Stimulated activated CD8-positive, alpha-beta memory T cell treated with anti-CD3 and anti-CD28 coated beads, Interleukin-15, amount 100 ng/mL, for 4 hours (primary cell): ENCODE results near the gene PCSK2.

ENCODE experiments used
- DNase-seq, 2 donors: peaks; one replicate each; pipeline ENCODE4 v3.0.0-alpha.2; 2020; ENCODE audit warnings: low read depth in 2 of 2

The PCSK2 gene

DNA sequence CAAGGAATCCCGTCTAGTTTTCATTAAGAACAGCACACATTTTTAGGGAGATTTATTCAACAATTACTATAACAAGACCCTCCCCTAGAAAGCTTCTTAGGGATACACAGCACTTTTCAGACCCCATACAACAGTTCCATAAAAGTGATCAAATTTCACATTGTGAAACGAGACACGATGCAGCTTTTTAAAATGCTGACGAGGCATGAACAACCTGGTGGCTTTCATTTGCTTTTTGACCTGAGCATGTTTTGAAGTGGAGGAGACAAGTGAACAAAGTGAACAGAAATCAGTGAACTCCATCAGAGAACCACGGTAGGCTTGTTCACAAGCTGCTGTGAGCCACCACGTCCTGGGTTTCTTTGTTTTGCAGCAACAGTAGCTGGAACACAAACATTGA is 112.2 kb downstream of the PCSK2 start:
- no peak for DNase-seq

DNA sequence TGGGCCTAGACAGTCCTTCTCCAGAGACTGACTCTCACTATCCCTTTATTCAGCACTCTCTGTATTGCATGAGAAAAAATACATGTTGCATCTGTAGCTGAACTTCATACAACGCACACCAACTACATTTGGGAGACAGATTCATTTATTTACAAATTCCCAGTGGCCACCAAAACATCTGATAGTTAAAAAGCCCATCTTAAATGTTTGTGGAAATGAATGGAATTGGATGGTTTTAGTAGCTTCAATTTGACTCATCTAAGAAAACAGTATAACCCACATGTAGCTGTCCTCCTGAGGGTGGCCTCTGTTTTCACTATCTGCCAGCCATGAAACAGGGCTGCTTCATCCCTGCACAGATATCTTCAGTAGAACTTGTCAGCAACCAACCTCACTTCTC is 116.3 kb downstream of the PCSK2 start:
- DNase-seq = no peak

DNA sequence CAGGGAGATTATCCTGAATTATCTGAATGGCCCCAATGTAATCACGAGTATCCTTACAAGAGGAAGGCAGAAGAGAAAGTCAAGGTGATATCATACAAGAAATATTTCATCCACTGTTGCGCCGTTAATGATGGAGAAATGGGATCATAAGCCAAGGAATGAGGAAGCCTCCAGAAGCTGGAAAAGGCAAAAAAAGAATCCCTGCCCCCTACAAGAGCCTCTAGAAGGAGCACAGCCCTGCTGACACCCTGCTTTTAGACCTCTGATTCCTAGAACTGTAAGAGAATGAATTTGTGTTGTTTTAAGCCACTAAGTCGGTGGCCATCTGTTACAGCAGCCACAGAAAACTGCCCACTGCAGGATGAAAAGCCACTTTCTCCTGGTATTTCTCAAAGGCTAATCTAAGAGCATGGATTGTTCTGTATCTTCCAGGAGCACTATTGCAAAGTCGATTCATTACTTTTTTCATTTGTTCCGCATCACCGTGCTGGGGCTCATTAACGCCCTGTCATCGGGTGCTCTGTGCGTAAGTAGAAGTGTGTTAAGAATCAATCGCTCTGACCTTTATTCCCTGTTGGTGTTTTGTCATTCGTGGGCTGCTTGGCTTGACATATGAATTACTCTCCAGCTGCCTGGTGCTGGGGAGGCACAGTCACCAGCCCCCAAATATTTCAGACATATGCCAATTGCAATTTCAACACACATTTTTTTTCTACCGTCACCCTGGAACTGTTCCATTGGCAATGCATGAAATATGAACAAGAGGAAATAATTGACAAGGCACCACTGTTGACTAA is 117.0 kb downstream of the PCSK2 start:
- no peak for DNase-seq

DNA sequence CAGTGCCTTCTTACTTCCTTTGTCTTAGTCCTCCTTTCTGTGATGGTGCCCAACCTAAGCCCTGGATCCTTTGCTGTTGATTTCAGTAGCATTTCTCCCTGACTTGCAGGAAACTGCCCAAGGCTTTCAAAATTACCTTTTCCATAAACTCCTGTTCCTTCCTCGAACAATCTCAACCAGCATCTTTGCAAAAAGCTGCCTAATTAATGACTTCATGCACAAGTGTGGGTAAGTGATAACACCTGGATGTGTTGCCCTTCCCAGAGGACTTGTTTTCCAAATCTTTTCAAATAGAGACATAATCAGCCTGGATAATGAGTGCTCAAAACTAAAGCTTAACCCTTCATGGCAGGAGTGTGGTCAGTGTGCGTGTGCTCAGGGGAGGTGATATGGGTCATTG is 118.0 kb downstream of the PCSK2 start:
- no peak for DNase-seq

DNA sequence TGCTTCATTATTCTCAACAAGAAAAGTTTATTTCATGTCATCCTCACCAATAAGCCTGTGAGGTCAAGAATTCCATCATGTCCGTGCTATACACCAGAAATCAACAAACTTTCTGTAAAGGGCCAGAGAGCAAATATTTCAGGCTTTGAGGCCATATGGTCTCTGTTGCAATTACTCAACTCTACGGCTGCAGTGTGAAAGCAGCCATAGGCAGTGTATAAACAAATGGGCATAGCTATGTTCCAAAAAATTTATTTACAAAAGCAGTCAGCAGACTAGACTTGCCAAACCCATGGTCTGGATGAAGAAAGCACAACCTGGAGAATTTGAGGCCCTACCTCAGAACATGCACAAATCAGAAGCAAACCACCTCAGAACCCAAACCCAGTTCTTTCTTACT is 118.5 kb downstream of the PCSK2 start:
- DNase-seq = no peak

DNA sequence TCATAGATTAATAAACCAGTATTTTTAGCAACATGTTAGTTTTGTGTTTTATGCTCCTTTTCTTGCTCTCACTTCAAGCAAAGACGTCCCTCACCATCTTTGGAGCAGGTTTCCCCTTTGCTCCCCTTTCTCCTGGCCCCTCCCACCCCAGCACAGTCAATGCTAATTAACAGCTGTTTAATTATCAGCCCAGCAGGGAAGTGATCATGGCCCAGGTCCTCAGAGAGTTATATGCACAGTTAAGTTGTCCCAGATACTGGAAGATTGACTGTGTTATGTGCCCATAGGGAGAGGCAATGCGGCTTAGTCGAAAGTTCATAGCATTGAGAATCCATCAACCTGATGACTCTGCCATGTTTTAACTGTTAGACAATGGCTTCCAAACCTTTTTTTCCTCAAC is 123.5 kb downstream of the PCSK2 start:
- no peak for DNase-seq

DNA sequence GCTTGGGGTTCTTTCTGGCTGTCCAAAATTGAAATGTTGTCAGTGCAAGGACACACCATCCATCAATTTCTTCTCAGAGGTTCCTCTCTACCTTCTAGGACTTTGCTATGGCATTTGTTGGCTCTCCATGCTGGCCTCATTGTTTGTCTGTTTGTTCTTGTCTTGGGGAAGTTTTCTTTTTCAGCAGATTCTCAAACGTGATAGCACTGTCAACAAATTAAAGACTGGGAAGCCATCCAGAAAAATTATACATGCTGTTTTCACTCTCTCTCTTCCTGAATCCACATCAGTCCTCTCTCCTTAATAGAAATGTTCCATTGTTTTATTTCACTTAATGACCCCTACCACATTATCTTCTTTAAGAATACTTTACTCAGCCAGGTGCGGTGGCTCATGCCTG is 130.4 kb downstream of the PCSK2 start:
- DNase-seq = no peak

DNA sequence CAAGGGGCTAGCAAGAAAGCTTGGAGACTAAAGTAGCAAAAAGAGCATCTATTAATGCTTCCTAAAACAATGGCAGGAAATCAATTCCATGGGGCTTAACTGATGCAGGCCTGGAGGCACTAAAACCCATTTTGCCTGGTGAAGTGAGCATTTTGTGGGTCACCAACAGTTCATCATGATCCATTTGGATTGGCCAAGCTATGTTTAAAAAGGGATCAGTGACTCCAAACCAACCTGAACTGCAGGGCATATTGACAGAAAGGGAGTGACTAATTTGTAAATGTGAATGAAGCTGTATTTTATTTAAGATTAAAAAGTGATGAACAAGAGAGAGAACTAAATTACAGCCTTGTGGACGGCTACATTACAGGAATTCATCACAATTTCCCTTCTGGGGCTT is 132.0 kb downstream of the PCSK2 start:
- DNase-seq = no peak

DNA sequence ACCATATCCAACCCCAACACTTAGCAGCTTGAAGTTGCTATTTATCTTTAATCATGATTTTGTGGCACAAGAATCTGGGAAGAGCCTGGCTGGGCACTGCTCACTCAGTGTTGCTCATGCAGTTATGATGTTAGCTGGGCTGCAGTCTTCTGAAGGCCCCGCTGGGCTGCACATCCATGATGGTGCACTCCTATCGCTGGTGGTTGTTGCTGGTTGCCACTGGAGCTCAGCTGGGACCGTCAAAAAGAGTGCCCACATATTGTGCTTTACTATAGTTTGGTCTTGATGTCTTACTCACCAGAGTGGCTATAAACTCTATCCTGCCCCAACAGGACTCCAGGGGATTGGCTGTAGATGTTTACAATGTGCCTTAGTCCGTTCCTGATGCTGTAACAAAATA is 137.8 kb downstream of the PCSK2 start:
- no peak for DNase-seq

DNA sequence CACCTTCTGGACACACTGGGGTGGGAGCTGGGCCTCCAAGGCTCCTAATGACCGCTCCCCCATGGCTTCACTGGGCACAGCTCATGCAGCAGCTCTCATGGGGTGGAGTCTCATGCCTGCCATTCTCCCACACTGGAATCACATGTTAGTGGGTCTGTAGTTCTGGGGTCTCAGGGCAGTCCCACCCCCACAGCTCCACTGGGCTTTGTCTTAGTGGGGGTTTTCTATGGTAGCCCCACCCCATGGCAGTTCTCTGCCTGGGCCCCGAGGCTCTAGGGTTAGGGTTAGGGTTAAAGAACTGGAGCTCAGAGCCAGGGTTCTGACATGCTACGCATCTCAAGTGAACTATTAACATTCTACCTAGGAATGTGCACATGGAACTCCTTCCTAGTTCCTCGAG is 139.0 kb downstream of the PCSK2 start:
- DNase-seq = no peak

DNA sequence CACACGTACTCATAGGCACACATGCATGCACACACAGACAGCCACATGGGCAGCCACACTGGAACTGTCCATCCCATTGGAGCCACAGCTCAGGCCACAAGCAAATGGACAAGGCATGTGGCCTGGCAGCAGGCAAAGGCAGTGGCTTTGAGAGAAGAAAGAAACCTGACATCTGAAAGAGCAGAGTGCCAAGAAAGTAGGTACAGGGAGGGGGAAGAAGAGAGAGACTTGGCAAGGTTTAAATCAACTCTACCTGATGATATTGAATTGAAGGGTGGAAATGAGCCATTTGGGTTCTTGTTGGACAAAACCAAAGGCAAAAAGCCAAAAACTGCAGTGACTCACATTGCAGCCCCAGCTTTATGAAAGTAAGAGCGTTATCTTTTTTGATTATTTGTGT is 142.7 kb downstream of the PCSK2 start:
- no peak for DNase-seq

DNA sequence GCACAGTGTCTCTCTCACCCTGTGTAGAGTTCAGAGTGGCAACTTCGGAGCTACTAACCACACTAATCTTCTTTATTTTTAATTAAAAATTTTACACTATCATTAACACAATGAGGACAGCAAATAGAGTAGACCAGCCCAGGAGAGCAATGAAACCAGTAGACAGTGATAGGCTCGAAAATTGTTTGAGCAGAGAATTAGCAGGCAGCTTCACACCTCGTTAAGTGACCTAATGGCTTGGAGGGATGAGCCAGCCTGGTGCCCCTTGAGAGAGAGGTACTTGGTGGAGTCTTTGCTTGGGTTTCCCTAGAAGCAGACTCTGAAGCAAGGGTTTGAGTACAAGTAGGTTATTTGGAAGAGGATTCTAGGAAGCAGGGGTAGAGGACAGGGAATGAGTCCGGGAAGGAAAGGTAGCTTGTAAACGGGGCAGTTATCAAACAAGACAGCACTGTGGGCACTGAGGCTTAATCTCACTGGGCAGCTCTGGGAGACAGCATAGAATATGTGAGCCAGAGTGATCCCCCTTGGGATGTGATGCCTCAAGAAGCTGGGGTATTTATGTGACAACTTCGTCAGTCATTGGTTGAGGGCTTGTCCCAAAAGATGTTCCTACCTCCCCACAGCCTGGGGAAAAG is 146.1 kb downstream of the PCSK2 start:
- no peak for DNase-seq

DNA sequence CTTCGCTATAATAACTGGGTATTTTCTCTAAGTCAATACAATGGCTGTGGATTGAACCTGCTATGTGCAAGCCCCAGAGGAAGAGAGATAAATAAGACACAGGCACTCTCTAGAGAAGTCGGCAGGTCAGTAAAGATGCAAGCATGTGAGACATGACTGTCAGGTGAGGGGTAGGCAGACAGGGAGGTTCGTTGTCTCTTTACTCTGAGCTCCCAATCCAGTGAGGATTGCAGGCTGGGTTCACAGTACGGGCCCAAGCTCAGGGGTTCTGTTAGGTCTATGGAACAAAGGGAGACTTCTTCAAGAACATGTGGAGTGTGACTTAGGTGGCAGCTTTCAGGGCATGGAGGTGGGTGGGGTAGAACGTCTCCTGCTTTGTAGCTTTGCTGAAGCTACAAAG is 147.2 kb downstream of the PCSK2 start:
- no peak for DNase-seq

DNA sequence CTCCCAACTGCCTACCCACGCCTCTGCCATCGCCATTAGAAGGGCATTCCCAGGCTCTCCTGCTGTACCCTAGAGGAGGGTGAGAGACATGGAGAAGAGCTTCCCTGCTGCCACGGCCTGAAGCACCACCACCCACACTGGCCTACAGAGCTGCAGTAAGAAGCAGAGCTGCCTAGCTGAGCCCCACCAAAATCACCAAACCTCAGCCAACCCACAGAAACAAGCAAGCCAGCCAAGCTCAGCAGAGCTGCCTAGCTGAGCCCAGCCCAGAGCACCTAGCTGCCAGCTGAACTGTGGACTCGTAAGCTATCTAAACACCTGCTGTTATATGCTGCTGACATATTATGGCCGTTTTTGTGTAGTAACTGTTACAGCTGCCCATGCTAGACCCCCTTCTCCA is 149.2 kb downstream of the PCSK2 start:
- DNase-seq = no peak

DNA sequence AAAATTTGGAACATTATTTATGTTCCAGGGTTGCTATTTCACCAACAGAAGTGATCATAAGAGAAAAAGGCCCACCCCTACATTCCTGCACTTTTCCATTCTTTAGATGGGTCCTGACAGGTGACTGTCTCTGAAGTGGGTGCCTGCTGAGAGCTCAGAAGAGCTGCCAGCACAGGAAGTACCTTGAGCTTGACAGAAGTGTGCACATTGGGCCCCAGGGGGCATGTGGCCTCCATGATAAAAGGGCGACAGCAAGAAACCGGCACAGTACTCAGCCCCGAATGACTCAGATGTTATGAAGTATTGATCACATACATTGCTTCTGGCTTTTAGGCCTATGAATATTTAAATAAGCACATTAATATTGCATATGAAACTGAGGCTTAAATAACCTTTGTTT is 150.4 kb downstream of the PCSK2 start:
- DNase-seq = no peak

DNA sequence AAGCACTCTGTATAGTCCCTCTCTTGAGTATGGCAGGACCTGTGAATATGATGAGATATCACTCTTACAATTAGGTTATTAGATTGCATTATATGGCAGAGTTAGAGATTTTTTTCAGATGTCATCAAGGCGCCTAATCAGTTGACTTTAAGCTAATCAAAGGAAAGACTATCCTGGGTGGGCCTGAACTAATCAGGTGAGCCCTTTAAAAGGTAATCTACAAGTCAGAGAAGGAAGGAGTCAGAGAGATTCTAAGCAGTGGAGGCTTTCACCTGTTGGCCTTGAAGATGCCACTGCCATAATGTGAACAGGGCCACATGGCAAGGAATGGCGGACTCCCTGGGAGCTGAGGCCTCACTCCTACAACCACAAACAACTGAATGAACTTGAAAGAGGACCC is 152.8 kb downstream of the PCSK2 start:
- DNase-seq = no peak

DNA sequence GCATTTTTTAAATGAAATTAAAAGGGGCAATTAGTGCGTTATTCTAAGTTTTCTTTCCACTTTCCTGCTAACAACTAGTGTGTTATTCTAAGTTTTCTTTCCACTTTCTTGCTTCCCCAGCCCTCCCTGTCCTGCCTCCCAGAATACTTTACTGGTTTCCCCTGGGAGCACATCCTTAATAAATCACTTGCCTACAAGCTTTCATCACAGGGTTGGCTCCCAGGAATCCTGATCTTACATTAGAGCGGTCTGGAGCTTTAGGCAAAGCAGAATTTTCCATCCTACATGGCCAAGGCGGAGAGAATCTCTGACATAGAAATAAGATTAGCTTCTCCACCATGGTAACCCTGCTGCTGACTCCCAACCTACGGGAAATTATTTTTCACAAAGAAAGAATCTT is 154.0 kb downstream of the PCSK2 start:
- DNase-seq = no peak

DNA sequence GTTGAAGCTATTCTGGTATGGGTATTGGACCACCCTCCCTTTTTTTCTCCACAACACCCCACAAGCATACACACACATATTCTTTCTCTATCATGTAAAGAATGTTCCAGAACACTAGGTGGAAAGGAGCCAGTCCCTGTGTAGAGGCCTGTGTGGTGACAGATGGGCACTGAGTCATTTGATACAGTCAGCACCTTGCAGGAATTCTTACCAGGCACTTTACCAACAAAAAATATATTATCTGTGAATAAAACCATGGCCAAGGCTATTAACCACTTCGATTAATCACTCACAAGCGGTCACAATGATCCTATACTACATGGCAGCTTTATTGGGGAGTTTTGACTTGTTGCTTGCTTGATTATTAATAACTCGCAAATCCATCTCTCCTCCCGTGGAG is 154.9 kb downstream of the PCSK2 start:
- no peak for DNase-seq

DNA sequence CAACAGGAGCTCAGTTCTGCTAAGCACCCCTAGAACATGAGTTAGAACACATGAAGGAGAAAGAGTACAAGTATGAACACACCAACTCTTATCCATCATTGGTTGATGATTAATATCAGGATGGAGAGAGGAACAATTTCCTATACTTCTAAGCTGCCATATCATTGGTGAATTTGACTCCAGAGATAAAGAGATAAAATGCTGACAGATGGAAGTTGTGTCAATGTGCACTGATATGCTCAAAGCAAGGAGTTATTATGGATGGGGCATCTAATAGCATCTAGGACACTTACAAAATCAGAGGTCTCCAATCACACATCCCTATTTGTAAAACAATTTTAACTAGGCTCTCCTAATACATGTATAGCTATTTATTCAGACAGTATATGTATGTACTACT is 159.0 kb downstream of the PCSK2 start:
- no peak for DNase-seq

DNA sequence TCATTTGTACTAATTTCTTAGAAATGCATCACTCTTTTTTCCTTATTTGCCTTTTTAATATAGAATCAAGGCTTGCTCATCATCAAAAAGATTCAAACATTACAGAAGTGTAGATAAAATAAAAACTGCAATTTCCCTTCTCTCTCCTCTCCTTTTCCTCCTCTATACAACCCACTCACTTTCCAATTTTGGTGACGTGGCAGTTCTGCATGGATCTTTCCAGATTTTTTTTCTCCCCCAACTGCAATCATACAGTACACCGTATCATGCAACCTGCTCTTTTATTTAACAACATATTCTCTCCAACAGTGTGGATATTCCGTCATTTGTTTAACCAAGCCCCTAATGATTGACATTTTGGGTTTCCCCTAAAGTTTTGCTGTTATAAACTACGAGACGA is 163.8 kb downstream of the PCSK2 start:
- no peak for DNase-seq

DNA sequence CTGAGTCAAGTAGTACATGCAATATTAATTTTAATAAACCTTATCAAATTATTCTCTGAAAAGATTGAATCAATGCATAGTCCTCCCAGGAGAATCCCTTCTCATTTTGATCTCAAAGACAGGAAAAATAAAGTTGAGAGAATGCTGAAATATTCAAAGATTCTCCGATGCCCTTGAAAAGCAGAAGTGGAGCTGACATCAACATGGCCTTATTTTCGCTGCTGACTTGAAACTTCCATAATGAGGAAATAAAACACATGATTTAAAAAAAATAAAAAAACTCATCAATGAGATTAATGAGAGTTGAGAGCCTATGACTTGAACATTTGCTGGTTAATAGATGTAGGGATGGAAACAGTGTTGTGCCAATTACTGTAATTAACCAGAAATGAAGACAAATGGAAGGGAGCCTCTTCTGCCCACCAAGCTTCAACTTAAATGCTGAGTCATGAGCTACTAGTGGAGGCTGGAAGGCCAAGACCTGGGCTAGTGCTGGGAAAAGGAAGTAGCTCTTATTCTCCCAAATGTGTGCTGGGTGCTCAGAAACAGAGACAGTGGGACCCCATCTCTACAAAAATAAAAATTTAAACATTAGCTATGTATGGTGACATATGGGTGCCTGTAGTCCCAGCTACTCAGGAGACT is 164.4 kb downstream of the PCSK2 start:
- DNase-seq = no peak

DNA sequence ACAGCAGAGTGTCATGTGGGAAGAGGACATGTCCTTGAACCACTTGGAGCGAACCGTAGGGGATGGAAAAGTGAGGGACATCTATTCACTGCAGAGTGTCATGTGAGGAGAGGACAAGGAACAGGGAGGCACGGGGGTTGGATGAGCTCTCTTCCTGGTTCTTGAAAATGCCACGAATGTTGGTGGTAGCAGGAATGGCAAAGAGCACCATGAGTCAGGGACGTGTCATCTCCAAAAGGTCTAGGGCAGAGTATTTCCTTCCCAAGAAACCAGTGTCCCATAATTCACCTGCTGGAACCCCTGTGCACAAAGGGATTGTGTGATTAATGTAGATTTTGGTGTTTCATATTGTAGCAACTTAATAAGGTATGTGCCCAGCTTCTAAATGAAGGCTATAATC is 167.6 kb downstream of the PCSK2 start:
- DNase-seq = no peak

DNA sequence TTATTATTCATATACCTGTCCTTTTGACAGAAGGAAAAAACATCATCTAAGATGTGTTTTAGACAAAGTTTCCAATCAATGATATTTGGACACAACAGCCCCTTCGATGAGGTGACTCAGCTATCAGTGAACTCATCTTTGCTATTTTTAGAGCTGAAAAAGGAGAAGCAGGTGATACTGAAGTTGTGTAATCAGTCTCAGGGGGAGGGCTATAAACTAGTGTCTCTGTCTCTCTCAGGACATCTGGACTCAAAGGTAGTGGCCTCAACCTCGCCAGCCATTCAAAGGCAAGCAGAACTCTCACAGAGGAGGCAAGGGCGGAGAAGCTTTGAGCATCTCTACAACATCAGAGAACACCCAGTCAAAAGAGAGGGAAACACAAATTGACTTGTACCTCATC is 168.9 kb downstream of the PCSK2 start:
- DNase-seq = no peak
